Epithelial cell of esophagus (primary cell): ENCODE results near the gene ANKMY1.

Experiments used
- DNase-seq: peaks from one replicate; pipeline ENCODE4 v3.0.0; 2010; ENCODE audit warnings: low read depth
- H3K4me3 ChIP-seq: 2 replicates; pipeline ENCODE4 v1.5.1; 2011; ENCODE audit warnings: mild to moderate bottlenecking, low read length, control low read depth
- CTCF ChIP-seq: IDR thresholded peaks from 2 replicates; pipeline ENCODE4 v1.5.1; 2011; ENCODE audit warnings: low read depth, mild to moderate bottlenecking, low read length, control low read depth, inconsistent platforms; ENCODE audit not compliant: insufficient read depth; ENCODE audit errors: missing control alignments

The ANKMY1 gene

GRCh38 chr2:240467659-240468302, 90.0 kb downstream of the ANKMY1 start:
- TF ChIP-seq CTCF: no peak
- H3K4me3 ChIP-seq: no peak overlapping the region
- DNase-seq: no peak

GRCh38 chr2:240467149-240467642, 90.6 kb downstream of the ANKMY1 start:
- DNase-seq: no peak
- TF ChIP-seq CTCF: no peak
- H3K4me3 ChIP-seq: no peak overlapping the region

- no peak overlapping the region for H3K4me3 ChIP-seq
- TF ChIP-seq CTCF: no peak
- DNase-seq: no peak
Observed at GRCh38 chr2:240466579-240467148, 91.1 kb downstream of the ANKMY1 start.

- no peak for TF ChIP-seq CTCF
- no peak overlapping the region for H3K4me3 ChIP-seq
- DNase-seq: no peak
Observed at GRCh38 chr2:240465765-240466578, 91.8 kb downstream of the ANKMY1 start.

GRCh38 chr2:240465268-240465764, 92.5 kb downstream of the ANKMY1 start:
- TF ChIP-seq CTCF: no peak
- H3K4me3 ChIP-seq: no peak overlapping the region
- no peak for DNase-seq

GRCh38 chr2:240464514-240465241, 93.1 kb downstream of the ANKMY1 start:
- H3K4me3 ChIP-seq: no peak overlapping the region
- no peak for DNase-seq
- no peak for TF ChIP-seq CTCF
